ENCODE results near the gene THRSP.

GRCh38 chr11:78083021-78083420 is 19.4 kb downstream of the THRSP start:
- TF ChIP-seq EP300 (IDR thresholded peaks at IDR 0.05; ENCODE audit: borderline replicate concordance) (no peak), RAD21 (IDR thresholded peaks at IDR 0.05; ENCODE audit: low read depth) (no peak), REST (IDR thresholded peaks at IDR 0.05; ENCODE audit: low read depth) (no peak), NFIC (IDR thresholded peaks at IDR 0.05) (no peak), CREB1 (IDR thresholded peaks at IDR 0.05; ENCODE audit: low read depth) (no peak)
